HepG2 (cell line): ENCODE results near the gene SRSF7. TPM values are rescaled to one million over a fixed set of nuclear protein-coding genes. Genes with fewer than 3 reads are reported as not detected.
A peak's percentile ranks its signal among the peaks of the same experiment; 100 is the strongest.

ENCODE experiments used
- AGO2 ChIP-seq: fragments of 200-400 bp; formaldehyde crosslinking; optimal IDR thresholded peaks from 2 replicates; pipeline ENCODE3; 2017; ENCODE audit warnings: mild to moderate bottlenecking, low read depth, low read length, moderate library complexity
- ASH2L ChIP-seq: fragments of 300-600, 200-600 bp; sonication (generic); IDR thresholded peaks from 2 replicates; pipeline ENCODE4 v1.7.0; 2017; ENCODE audit warnings: low read depth, mild to moderate bottlenecking, moderate library complexity, mixed read lengths, low read length; ENCODE audit not compliant: insufficient read length
- FOXC1 ChIP-seq: sonication (generic); formaldehyde crosslinking; IDR thresholded peaks from 2 replicates; pipeline ENCODE4 v1.8.0; 2022; ENCODE audit warnings: mild to moderate bottlenecking, missing genetic modification reagents, borderline replicate concordance
- HCFC1 ChIP-seq: fragments of 150-350 bp; IDR thresholded peaks from 2 replicates; pipeline ENCODE4 v1.6.1; 2014; ENCODE audit warnings: low read depth, low read length
- JARID2 ChIP-seq: sonication (generic); formaldehyde crosslinking; IDR thresholded peaks from 2 replicates; pipeline ENCODE4 v1.8.1; 2023; ENCODE audit warnings: missing genetic modification reagents, inconsistent platforms; ENCODE audit not compliant: insufficient replicate concordance
- JUND ChIP-seq: sonication (generic); formaldehyde crosslinking; IDR thresholded peaks from 2 replicates; pipeline ENCODE4 v1.8.0; 2022; ENCODE audit warnings: mild to moderate bottlenecking, missing genetic modification reagents
- KDM5A ChIP-seq: fragments of 200-600 bp; sonication (generic); IDR thresholded peaks from 2 replicates; pipeline ENCODE4 v1.7.0; 2018; ENCODE audit warnings: antibody characterized with exemption, mild to moderate bottlenecking, low read length, borderline replicate concordance
- SIN3A ChIP-seq: IDR thresholded peaks from 2 replicates; pipeline ENCODE4 v1.6.1; 2011; ENCODE audit warnings: low read depth, mild to moderate bottlenecking, control low read depth, low read length, borderline replicate concordance
- SOX5 ChIP-seq: IDR thresholded peaks from 2 replicates; pipeline ENCODE4 v1.6.1; 2016; ENCODE audit warnings: borderline replicate concordance
- TBX3 ChIP-seq: fragments of 450-650 bp; IDR thresholded peaks from 2 replicates; pipeline ENCODE4 v1.6.1; 2017; ENCODE audit warnings: antibody characterized with exemption, mild to moderate bottlenecking, inconsistent platforms, borderline replicate concordance
- TIGD3 ChIP-seq: sonication (generic); formaldehyde crosslinking; IDR thresholded peaks from 2 replicates; pipeline ENCODE4 v1.5.1; 2020; ENCODE audit warnings: mild to moderate bottlenecking, missing genetic modification reagents, borderline replicate concordance
- ZC3H4 ChIP-seq: sonication (generic); formaldehyde crosslinking; IDR thresholded peaks from 2 replicates; pipeline ENCODE4 v1.4.0; 2020; ENCODE audit warnings: missing genetic modification reagents, borderline replicate concordance
- ZFP37 ChIP-seq: sonication (generic); formaldehyde crosslinking; IDR thresholded peaks from 2 replicates; pipeline ENCODE4 v1.4.0; 2020; ENCODE audit warnings: missing genetic modification reagents, borderline replicate concordance
- ZFX ChIP-seq: sonication (generic); formaldehyde crosslinking; IDR thresholded peaks from 2 replicates; pipeline ENCODE4 v1.4.0; 2020; ENCODE audit warnings: mild to moderate bottlenecking, low read depth, missing genetic modification reagents, moderate library complexity
- ZMYM2 ChIP-seq: sonication (generic); formaldehyde crosslinking; IDR thresholded peaks from 2 replicates; pipeline ENCODE4 v1.8.0; 2022; ENCODE audit warnings: mild to moderate bottlenecking, missing genetic modification reagents
- ZNF225 ChIP-seq: sonication (generic); formaldehyde crosslinking; IDR thresholded peaks from 2 replicates; pipeline ENCODE4 v1.4.0; 2020; ENCODE audit warnings: mild to moderate bottlenecking, missing genetic modification reagents
- ZNF263 ChIP-seq: sonication (generic); formaldehyde crosslinking; IDR thresholded peaks from 2 replicates; pipeline ENCODE4 v1.4.0; 2020; ENCODE audit warnings: missing genetic modification reagents
- ZNF496 ChIP-seq: sonication (generic); formaldehyde crosslinking; IDR thresholded peaks from 2 replicates; pipeline ENCODE4 v1.8.1; 2023; ENCODE audit warnings: mild to moderate bottlenecking, moderate library complexity, missing genetic modification reagents; ENCODE audit not compliant: insufficient replicate concordance
- ZNF556 ChIP-seq: sonication (generic); formaldehyde crosslinking; IDR thresholded peaks from 2 replicates; pipeline ENCODE4 v1.4.0; 2020; ENCODE audit warnings: mild to moderate bottlenecking, missing genetic modification reagents, borderline replicate concordance
- ZNF558 ChIP-seq: sonication (generic); formaldehyde crosslinking; IDR thresholded peaks from 2 replicates; pipeline ENCODE4 v1.9.0; 2022; ENCODE audit warnings: mild to moderate bottlenecking, missing genetic modification reagents, borderline replicate concordance
- ZNF672 ChIP-seq: sonication (generic); formaldehyde crosslinking; IDR thresholded peaks from 2 replicates; pipeline ENCODE4 v1.8.1; 2022; ENCODE audit warnings: missing genetic modification reagents
- ZNF737 ChIP-seq: sonication (generic); formaldehyde crosslinking; IDR thresholded peaks from 2 replicates; pipeline ENCODE4 v1.5.0; 2020; ENCODE audit warnings: missing genetic modification reagents, mild to moderate bottlenecking, borderline replicate concordance
- ZNF766 ChIP-seq: sonication (generic); formaldehyde crosslinking; IDR thresholded peaks from 2 replicates; pipeline ENCODE4 v1.5.0; 2020; ENCODE audit warnings: missing genetic modification reagents, borderline replicate concordance
- ZNF879 ChIP-seq: sonication (generic); formaldehyde crosslinking; IDR thresholded peaks from 2 replicates; pipeline ENCODE4 v1.8.1; 2023; ENCODE audit warnings: missing genetic modification reagents
- ZZZ3 ChIP-seq: sonication (generic); formaldehyde crosslinking; IDR thresholded peaks from 2 replicates; pipeline ENCODE4 v1.4.0; 2020; ENCODE audit warnings: missing genetic modification reagents, mild to moderate bottlenecking, borderline replicate concordance
- polyA plus RNA-seq, 8 experiments: library from polyadenylated mRNA; depleted of rRNA in 3 of 8; stranded (reverse) in 7 of 8; unstranded in 1 of 8; fragments of >200 nt; fragmentation: Illumina TruSeq in 4 of 8; extraction: Trizol in 4 of 8; gene quantifications; 2 replicates each; pipeline versions ENCODE4 v1.2.1 to v1.2.3, GENCODE V29; 2011 to 2016; ENCODE audit warnings: low read depth in 4 of 8, missing spikeins in 1 of 8, mixed read lengths in 1 of 8; ENCODE audit not compliant: insufficient read depth in 1 of 8
- total RNA-seq, 5 experiments: library from RNA; depleted of rRNA; stranded (reverse); fragments of >200 nt; fragmentation: Illumina TruSeq; extraction: Trizol; gene quantifications; 2 replicates each; pipeline ENCODE4 v1.2.3, GENCODE V29; 2016; ENCODE audit warnings: low read depth in 1 of 5
- TF ChIP-seq, protein P1 (sequence below): sonication (generic); formaldehyde crosslinking; IDR thresholded peaks from 2 replicates; pipeline ENCODE4 v1.8.0; 2022; ENCODE audit warnings: missing genetic modification reagents, mild to moderate bottlenecking, moderate library complexity, borderline replicate concordance
- TF ChIP-seq, protein P2 (sequence below): IDR thresholded peaks from 2 replicates; pipeline ENCODE4 v1.6.1; 2016; ENCODE audit warnings: mild to moderate bottlenecking

SRSF7 gene
- total and polyA plus RNA-seq, 2 of the 13 experiments (the other 11 are each of a cell fraction or from before 2014, with no cell fraction given) = 172 to 275 TPM

DNA sequence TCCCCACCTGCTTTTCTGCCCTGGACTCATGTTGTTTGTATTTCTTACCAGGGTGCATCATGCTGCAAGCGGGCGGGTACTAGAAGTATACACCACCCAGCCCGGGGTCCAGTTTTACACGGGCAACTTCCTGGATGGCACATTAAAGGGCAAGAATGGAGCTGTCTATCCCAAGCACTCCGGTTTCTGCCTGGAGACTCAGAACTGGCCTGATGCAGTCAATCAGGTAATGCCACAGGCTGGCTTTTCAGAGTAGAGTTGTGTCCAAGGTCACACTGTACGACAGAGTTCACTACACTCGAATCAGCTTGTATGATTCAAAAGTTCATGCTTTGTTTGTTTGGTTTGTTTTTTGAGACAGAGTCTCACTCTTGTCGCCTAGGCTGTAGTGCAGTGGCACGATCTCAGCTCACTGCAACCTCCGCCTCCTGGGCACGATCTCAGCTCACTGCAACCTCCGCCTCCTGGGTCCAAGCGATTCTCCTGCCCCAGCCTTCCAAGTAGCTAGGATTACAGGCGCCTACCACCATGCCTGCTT lies 19.4 kb downstream of the SRSF7 start (continued):
- TF ChIP-seq ZNF672 (no peak), ZNF263 (CRISPR knock-in tag) (no peak), ZC3H4 (CRISPR knock-in tag) (no peak), TBX3 (no peak), ZNF558 (CRISPR knock-in tag) (no peak), ZMYM2 (CRISPR knock-in tag) (no peak; the same call in 1 of the 2 replicates), SOX5 (CRISPR knock-in tag) (peak; percentile 75; the same call in 1 of the 2 replicates), SIN3A (0 out of 2 replicates have a peak, but pooled peaks have one; percentile 45), ZFX (CRISPR knock-in tag) (peak; percentile 52; the same call in 1 of the 2 replicates), HCFC1 (no peak), TIGD3 (CRISPR knock-in tag) (no peak), ZZZ3 (no peak), ZNF766 (CRISPR knock-in tag) (no peak), ZFP37 (no peak), JUND (CRISPR knock-in tag) (no peak), FOXC1 (0 out of 2 replicates have a peak, but pooled peaks have one; percentile 24), AGO2 (no peak), ZNF225 (no peak), ZNF496 (CRISPR knock-in tag) (no peak), ZNF556 (no peak; the same call in 1 of the 2 replicates), ZNF737 (CRISPR knock-in tag) (no peak), KDM5A (no peak), JARID2 (CRISPR knock-in tag) (no peak), ZNF879 (no peak), ASH2L (peak; percentile 83)
- TF ChIP-seq, protein P1, sequence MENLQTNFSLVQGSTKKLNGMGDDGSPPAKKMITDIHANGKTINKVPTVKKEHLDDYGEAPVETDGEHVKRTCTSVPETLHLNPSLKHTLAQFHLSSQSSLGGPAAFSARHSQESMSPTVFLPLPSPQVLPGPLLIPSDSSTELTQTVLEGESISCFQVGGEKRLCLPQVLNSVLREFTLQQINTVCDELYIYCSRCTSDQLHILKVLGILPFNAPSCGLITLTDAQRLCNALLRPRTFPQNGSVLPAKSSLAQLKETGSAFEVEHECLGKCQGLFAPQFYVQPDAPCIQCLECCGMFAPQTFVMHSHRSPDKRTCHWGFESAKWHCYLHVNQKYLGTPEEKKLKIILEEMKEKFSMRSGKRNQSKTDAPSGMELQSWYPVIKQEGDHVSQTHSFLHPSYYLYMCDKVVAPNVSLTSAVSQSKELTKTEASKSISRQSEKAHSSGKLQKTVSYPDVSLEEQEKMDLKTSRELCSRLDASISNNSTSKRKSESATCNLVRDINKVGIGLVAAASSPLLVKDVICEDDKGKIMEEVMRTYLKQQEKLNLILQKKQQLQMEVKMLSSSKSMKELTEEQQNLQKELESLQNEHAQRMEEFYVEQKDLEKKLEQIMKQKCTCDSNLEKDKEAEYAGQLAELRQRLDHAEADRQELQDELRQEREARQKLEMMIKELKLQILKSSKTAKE (CRISPR knock-in tag) = no peak
- TF ChIP-seq, protein P2, sequence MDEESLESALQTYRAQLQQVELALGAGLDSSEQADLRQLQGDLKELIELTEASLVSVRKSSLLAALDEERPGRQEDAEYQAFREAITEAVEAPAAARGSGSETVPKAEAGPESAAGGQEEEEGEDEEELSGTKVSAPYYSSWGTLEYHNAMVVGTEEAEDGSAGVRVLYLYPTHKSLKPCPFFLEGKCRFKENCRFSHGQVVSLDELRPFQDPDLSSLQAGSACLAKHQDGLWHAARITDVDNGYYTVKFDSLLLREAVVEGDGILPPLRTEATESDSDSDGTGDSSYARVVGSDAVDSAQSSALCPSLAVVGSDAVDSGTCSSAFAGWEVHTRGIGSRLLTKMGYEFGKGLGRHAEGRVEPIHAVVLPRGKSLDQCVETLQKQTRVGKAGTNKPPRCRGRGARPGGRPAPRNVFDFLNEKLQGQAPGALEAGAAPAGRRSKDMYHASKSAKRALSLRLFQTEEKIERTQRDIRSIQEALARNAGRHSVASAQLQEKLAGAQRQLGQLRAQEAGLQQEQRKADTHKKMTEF = peak; percentile 58; the same call in 1 of the 2 replicates
